ENCODE measurements around the gene MACROD2.
"Not testable (repeated sequence)": the region's sequence is repeated elsewhere in the genome, so short reads cannot be mapped to it uniquely, and the experiment has no call there.

DNA sequence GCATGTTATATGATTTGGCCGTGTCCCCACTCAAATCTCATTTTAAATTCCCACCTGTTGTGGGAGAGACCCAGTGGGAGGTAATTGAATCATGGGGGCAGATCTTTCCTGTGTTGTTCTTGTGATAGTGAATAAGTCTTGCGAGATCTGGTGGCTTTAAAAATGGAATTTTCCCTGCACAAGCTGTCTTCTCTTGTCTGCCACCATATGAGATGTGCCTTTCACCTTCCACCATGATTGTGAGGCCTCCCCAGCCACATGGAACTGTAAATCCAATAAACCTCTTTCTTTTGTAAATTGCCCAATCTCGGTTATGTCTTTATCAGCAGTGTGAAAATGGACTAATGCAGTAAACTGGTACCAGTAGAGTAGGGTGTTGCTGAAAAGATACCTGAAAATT is 986.2 kb downstream of the MACROD2 start:
- TF ChIP-seq, protein P1, sequence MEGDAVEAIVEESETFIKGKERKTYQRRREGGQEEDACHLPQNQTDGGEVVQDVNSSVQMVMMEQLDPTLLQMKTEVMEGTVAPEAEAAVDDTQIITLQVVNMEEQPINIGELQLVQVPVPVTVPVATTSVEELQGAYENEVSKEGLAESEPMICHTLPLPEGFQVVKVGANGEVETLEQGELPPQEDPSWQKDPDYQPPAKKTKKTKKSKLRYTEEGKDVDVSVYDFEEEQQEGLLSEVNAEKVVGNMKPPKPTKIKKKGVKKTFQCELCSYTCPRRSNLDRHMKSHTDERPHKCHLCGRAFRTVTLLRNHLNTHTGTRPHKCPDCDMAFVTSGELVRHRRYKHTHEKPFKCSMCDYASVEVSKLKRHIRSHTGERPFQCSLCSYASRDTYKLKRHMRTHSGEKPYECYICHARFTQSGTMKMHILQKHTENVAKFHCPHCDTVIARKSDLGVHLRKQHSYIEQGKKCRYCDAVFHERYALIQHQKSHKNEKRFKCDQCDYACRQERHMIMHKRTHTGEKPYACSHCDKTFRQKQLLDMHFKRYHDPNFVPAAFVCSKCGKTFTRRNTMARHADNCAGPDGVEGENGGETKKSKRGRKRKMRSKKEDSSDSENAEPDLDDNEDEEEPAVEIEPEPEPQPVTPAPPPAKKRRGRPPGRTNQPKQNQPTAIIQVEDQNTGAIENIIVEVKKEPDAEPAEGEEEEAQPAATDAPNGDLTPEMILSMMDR (IDR thresholded peaks at IDR 0.05) = not testable (repeated sequence)
- TF ChIP-seq POLR2A (IDR thresholded peaks at IDR 0.05) = not testable (repeated sequence)
